ENCODE results near the gene DNAH14.
"Not testable (repeated sequence)": the region's sequence is repeated elsewhere in the genome, so short reads cannot be mapped to it uniquely, and the experiment has no call there.

GRCh38 chr1:225386860-225387259, 457.4 kb downstream of the DNAH14 start:
- TF ChIP-seq ZFX (IDR thresholded peaks at IDR 0.05; ENCODE audit: borderline replicate concordance); CTCF (IDR thresholded peaks at IDR 0.05): not testable (repeated sequence)

All from 22Rv1 (cell line).